Stromal cell of bone marrow (primary cell): ENCODE data around the gene THOC6.

Source experiments
- DNase-seq: peaks from one replicate; pipeline ENCODE4 v3.0.0-alpha.2; 2012; ENCODE audit warnings: low read depth

The THOC6 gene

DNA sequence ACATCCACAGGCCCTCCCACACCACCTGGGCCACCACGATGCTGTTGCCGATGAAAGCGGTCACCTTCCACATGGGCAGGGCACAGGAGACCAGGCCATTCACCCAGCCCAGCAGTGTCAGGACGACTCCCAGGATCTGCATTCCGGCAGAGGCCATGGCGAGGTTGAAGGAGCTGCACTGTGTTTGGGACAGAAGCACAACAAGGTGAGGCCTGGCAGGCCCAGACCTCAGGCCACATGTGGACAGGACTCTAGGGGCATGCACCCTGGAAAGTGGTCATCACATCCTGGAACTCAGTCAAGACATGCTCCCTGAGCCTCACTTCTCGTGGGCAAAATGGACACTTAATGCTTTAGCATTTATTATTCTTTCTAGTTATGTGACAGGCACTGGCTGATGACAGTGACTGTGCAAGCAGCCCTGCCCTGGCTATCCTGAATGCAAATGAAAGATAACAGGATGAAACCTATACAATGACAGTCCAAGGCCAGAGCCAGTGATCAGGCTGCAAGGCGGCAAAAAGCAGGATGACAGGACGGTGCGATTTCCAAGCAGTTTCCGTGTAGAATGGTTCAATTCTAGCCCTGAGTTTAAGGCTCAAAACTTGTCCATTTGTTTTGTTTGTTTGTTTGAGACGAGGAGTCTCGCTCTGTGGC, 7.8 kb upstream of the THOC6 start:
- DNase-seq: no peak

DNA sequence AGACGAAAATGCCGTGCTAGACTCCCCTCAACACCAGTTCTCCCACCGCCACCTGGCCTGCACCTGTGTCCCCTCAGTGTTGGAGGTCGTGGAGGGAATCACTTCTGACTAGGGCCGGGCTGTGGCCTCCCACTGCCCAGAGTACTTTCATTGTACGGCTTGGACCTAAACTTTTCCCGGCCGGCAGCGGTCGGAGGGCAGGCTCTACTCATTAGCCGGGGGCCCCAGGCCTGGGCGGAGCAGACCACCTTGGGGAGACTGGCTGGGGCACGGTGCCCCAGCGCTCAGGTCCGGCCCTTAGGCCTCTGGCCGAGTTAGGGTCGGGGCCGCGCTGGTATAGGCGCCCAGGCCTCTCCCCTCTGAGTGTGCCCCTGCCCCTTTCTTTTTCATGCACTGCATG, 6.5 kb upstream of the THOC6 start:
- DNase-seq: no peak

DNA sequence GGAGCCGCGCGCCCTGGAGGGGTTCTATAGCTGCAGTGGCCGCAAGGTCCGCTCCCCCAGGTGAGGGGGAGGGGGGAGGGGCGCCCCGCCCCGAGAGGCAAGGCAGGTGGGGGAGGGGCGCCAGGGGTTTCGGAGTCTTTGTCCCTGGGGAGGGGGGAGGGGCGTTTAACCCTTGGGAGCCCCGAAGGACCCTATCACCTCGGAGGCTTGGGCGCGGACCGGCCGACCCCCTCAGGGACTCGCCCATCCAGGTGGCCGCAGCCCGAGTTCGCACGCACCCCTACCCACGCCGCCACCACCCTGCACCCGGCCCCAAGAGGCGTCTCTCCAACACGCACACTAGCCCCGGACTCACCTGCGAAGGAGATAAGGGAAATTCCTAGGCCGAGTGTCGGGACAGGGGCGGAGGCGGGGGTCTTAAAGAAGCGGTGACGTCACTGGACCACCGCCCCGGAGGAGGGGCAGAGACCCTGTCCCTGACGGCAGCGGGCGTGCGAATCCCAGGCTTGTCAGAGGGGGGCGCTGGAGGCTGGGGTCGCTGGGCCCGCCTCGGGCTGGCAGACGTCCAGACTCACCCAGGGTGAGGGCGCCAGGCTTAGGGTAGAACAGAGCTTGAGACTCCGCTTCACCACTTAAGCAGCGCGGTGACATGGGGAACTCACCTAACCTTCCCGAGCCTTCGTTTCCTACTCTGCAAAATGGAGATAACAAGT, 5.9 kb upstream of the THOC6 start, which contains the start of gene CLDN6:
Gene CLDN6 (minus strand): TSS at position 390 of the 713 bp plus-strand sequence. CDS start 2,162 bp downstream, outside the sequence.
- DNase-seq: no peak

DNA sequence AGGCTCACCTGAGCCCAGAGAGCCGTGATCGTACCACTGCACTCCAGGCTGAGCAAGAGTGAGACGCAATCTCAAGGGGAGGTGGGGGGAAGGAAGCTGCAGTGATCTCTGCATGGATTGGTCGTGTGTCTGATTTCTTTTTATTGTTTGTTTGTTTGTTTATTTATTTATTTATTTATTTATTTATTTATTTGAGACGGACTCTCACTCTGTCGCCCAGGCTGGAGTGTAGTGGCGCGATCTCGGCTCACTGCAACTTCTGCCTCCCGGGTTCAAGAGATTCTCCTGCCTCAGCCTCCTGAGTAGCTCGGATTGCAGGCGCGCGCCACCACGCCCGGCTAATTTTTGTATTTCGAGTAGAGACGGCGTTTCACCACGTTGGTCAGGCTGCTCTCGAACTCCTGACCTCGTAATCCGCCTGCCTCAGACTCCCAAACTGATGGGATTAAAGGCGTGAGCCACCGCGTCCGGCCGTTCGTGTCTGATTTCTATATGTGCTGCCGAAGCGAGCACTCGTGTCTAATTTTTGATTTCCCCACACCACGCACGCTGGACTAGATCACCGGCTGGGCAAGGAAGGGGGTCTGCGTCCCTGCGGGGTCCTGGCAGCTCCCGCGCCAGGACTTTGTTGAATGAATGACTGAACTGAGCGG, 4.1 kb upstream of the THOC6 start:
- no peak for DNase-seq

DNA sequence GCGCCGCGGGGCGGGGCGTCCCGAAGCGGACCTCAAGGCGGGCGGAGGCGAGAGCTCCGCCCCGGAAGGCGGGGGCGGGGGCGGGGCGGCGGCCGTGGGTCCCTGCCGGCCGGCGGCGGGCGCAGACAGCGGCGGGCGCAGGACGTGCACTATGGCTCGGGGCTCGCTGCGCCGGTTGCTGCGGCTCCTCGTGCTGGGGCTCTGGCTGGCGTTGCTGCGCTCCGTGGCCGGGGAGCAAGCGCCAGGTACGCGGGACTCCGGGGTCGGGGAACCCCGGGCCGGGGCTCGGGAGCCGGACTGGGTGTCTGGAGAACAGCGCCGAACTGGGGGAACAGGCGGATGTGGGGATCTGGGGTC, 3.6 kb upstream of the THOC6 start, which contains the start of gene TNFRSF12A:
Gene TNFRSF12A (plus strand): TSS at position 122 of the 357 bp plus-strand sequence. CDS start 30 bp downstream, at position 152.
- DNase-seq: peak; percentile 60

DNA sequence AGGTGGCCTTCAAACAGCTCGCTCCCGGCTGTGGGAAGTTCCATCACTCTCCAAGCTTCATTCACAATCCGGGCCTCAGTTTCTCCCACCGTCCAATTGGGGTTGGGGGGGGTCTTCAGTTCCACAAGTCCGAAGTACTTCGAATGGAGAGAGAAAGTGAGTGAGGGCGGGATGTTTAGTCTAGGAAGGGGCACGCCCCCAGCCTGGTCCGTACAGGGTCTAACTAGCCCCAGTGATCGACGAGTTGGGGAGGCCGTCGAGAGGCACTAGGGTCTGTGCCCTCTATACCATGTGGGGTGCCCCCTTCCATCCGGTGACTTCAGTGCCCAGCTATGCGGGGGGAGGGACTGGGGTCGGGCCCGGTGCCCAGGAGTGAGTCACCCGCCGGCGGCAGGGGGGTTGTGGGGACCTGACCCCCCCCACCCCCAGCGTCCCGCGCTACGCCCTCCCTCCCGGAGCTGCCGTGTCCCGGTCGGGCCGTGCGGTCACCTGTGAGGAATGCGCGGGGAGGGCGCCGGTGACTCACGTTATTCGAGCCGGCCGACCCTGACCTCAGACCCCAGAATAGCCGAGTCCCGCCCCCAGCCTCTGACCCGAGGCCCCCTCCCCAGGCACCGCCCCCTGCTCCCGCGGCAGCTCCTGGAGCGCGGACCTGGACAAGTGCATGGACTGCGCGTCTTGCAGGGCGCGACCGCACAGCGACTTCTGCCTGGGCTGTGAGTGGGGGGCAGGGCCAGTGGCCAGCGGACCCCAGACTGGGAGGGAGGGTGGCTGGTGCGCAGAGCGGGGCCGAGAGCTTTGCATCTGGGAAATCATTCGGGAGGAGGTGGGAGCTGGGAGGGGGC, 3.0 kb upstream of the THOC6 start:
- DNase-seq: peak; percentile 65

DNA sequence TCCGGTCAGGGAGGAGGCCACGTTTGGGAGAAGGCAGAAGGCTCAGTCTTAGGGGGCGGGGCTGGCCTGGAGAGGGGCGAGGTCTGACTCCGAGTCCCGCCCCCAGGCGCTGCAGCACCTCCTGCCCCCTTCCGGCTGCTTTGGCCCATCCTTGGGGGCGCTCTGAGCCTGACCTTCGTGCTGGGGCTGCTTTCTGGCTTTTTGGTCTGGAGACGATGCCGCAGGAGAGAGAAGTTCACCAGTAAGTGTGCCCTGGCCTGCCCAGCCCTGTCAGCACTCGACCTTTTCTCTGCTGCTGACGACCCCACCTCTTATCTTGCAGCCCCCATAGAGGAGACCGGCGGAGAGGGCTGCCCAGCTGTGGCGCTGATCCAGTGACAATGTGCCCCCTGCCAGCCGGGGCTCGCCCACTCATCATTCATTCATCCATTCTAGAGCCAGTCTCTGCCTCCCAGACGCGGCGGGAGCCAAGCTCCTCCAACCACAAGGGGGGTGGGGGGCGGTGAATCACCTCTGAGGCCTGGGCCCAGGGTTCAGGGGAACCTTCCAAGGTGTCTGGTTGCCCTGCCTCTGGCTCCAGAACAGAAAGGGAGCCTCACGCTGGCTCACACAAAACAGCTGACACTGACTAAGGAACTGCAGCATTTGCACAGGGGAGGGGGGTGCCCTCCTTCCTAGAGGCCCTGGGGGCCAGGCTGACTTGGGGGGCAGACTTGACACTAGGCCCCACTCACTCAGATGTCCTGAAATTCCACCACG, 2.2 kb upstream of the THOC6 start:
- peak; percentile 96 for DNase-seq

DNA sequence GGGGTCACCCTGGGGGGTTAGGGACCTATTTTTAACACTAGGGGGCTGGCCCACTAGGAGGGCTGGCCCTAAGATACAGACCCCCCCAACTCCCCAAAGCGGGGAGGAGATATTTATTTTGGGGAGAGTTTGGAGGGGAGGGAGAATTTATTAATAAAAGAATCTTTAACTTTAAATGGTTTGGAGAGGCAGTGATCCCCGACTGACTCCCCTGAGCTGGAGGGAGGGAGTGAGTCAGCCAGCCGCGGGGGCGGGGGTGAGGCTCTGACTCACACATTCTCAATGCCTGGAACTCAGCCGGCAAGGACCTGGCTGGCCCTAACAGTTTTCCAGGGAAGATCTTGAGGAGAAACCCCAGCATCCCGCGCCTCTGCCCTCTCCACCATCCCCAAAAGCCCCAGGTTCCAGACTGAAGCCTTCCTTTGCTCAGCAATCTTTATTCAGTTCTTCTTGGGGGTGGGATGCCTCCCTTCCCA, 1.6 kb upstream of the THOC6 start:
- peak; percentile 93 for DNase-seq

DNA sequence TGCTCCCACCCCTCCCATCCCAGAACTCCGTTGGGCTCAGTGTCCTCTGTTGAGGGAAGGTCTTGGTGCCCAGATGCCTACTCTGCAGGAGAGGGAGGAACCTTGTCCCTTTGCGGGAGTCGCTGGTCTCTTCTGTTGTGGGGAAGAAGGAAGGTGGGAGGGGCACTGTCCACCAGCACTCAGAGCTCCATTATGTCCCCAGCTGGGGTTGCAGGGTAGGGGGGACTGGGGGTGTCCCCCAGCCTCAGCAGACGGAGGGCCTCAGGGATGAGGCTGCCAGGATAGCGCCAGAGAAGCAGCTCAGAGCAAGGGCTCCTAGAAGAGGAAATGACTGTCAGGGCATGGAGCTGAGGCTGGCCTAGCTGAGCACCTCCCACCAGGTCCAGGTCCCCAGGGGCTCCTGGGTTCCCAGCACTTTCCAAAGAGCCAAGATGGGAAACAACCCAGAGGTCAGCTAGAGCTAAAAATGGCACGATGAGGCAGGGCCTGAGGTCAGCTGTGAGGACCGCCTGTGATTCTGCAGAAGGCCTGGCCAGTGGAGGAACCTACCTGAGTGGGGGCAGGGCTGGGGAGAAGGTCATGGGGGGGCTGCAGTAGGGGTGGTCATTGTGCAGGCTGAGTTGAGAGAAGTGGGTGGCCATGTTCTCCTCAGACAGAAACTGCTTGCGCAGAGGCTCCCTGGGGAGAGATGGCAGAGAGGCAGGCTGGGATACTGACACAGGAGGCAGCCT, 986 bp upstream of the THOC6 start:
- DNase-seq: peak; percentile 58

DNA sequence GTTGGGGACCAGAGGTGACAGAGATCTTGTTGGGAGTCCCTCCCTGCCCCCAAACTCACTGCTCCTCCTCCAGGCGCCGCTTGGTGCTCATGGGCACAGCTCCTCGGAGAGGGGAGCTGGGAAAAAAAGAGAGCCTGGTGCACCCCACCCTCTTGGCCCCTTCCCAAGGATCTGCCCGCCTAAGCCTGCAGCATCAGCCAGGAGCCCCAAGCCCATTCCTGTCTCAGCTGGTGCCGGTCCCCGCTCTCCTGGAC, 493 bp upstream of the THOC6 start:
- DNase-seq: peak; percentile 40

DNA sequence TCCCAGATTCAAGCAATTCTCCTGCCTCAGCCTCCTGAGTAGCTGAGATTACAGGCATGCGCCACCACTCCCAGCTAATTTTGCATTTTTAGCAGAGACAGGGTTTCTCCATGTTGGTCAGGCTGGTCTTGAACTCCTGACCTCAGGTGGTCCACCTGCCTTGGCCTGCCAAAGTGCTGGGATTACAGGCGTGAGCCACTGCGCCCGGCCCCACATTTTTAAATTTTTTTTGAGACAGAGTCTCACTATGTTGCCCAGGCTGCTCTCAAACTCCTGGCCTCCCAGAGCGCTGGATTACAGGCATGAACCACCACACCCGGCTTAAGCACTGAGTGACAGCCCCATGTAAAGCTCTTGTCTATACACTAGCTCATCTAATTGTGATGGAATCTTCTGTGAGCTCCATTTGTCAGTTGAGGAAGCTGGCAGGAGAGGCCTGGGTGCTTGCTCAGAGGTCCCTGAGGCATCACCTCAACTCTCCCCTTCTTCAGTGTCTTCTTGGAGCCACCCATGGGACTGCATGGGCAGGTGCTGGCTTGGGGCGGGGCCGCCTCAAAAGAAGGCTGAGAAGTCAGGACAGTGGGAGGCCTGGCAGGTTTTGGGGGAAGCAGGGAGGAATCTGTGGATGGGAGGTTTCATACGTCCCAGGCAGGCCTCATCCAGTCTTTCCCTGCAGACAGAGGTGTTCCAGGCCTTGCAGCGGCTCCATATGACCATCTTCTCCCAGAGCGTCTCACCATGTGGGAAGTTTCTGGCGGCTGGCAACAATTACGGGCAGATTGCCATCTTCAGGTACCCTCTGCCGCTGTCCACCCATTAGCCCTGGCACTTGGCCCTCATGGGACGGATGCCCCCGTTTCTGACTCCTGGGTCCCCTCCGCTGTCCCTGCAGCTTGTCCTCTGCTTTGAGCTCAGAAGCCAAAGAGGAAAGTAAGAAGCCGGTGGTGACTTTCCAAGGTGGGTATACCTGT, 1.5 kb downstream of the THOC6 start:
- DNase-seq: no peak

DNA sequence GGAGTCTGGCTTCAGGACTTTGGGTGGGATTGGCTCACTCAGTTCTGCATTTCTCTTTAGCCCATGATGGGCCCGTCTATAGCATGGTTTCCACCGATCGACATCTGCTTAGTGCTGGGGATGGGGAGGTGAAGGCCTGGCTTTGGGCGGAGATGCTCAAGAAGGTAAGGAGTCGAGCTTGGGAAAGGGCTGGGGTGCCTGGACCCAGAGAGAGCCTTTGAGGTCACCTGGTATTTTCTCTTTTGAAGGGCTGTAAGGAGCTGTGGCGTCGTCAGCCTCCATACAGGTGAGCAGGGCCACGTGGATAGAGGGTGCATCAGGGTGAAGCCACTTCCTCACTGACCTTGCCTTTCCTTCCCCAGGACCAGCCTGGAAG, 2.2 kb downstream of the THOC6 start:
- no peak for DNase-seq

DNA sequence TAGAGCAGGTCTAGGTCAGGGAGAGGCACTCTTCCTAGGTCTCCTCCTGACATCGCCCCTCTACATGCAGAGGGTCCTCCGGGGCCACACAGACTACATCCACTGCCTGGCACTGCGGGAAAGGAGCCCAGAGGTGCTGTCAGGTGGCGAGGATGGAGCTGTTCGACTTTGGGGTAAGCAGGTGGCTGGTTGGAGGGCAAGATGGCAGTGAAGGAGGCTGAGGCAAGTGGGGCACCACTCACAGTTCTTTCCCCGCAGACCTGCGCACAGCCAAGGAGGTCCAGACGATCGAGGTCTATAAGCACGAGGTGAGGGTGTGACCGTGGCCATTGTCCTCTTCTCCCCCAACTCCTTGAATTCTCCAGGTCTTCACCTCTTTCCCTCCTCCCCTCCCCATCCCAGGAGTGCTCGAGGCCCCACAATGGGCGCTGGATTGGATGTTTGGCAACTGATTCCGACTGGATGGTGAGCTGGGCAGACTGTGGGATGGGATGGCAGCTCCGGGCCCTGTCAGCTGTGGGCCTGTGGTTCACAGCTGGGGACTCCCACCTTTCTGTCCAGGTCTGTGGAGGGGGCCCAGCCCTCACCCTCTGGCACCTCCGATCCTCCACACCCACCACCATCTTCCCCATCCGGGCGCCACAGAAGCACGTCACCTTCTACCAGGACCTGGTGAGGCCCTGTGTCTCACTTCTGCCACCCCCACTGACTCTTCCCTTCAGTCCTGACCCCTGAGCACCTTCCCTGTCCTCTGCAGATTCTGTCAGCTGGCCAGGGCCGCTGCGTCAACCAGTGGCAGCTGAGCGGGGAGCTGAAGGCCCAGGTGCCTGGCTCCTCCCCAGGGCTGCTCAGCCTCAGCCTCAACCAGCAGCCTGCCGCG, 3.0 kb downstream of the THOC6 start:
- no peak for DNase-seq

DNA sequence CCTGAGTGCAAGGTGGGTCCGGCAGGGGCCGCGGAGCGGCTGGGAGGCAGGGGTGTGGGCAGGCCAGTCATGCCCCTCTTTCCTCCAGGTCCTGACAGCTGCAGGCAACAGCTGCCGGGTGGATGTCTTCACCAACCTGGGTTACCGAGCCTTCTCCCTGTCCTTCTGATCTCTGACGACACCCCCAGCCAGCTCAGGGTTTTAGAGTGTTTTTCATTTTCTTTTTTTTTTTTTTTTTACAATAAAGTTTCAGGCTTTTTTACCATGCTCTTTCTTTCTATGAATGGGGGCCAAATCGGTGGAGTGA, 3.6 kb downstream of the THOC6 start:
- DNase-seq: no peak

DNA sequence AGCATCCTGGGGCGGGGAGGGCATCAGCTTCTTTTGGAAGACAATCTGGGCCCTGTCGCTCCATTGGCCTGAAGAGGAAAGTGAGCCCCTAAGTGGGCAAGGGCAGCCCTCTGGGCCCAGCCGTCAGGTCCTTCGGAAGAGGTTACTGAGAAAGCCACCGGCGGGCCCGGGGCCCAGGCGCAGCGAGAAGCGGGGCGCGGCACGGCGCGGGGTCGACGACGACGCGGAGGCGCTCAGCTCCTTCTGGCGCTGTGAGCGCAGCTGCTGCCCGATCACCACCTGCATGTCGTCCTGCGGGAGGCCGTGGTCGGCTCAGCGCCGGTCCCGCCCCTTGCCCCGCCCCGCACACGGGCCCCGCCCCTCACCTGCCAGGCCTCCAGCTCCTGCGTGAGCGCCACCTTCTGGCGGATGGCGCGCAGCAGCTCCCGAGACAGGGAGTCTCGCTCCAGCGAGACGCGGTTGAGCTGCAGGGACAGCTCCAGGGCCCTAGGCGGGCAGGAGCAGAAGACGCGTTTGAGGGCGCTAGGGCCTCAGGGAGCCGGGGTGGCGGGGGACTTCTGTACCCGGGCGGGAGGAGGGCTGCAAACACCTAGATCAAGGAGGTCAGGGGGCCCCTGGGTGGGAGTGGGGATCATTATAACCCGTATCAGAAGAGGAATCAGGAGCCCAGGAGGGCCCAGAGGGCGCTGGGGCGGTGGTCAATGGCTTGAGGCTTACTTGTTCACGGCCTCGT, 4.3 kb downstream of the THOC6 start:
- peak; percentile 11 for DNase-seq

DNA sequence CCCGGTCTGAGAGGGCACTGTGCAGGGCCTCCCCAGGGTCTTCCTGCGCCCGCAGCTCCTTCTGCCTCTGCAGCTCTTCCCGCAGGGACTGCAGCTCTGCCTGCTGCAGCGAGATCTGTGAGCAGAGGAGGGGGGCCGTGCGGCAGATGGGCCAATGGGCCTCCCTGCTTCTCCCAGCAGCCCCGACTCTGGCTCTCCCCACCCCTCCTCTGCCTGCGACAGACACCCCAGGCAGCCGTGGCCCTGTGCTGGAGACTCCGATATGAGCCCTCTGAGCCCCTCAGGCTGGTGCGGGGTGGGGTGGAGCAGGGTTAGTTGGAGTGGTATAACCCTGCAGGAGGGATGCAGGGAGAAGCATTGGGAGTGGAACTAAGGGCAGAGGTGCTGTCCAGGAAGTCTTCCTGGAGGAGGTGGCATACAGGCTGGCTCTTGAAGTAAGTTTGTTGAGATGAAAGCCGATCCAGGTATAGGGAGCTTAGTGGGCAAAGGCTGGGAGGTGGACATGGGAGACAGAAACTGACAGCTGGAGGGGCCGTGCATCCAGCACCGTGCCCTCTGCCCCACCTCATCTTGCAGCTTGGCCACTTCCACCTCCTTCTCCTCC, 5.0 kb downstream of the THOC6 start:
- DNase-seq: no peak

DNA sequence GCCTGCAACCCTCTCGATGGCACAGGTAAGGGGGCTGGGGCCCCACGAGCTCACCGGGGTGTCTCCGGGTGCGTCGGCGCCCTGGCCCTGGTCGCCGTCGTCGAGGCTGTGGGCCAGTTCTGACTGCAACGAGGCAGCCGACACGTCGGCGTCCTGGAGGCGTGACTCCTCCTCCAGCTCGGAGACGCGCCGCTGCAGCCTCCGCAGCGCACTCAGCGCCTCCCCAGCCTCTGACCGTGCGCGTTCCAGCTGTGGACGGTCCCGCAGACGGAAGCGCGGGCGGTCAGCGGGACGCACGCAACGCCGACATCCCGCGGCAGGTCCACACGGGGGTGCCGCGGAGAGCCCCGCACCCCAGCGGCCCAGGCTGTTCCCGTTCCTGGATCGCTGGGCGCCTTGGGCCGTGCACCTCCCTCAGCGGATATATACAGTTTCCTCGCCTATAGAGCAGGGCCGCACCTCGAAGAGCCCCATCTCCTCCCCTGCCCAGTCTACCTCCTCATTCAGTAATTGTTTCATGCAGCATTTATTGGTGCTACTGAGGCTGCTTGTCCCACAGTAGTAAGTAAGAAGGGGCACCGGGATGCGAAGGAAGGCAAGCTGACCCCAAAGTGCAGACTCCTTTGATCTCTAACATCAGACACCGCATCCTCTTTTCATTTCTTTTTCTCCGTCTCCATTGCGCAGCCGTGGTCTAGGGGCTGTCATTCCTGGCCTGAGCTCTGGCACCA, 5.8 kb downstream of the THOC6 start:
- DNase-seq: no peak
